T-cell (primary cell): ENCODE data around the gene CNTNAP2. TPM values are rescaled to one million over a fixed set of nuclear protein-coding genes. Genes with fewer than 3 reads are reported as not detected.

Experiments
- ATAC-seq, 4 experiments: fragments of 200-7000 bp in 3 of 4; fragments of 150-1000 bp in 1 of 4; cut with Tn5 transposase; replicated peaks in 1 of 4; 1 replicate in 3 of 4; 2 replicates in 1 of 4; pipeline ENCODE4 v1.10.0; 2021; ENCODE audit warnings: moderate library complexity in 3 of 4, mild to moderate bottlenecking in 2 of 4, moderate number of reproducible peaks in 1 of 4
- CTCF ChIA-PET, 2 donors: fragments of 300-600 bp; sonication (Branson Sonifier 250); formaldehyde crosslinking; loops; one replicate each; lab custom pipeline; 2022; ENCODE audit warnings: antibody characterized with exemption in 2 of 2; lab: Charles Lee
- POLR2A ChIA-PET, 2 donors: fragments of 300-600 bp; sonication (Branson Sonifier 250); formaldehyde crosslinking; loops; one replicate each; lab custom pipeline; 2022; ENCODE audit warnings: antibody characterized with exemption in 2 of 2; lab: Charles Lee
- DNase-seq, 35 experiments: peaks; one replicate each; pipeline versions ENCODE4 v3.0.0 to v3.0.0-alpha.2; 2013 to 2023
- H3K27ac ChIP-seq: one replicate; pipeline ENCODE4 v1.5.1; 2013; ENCODE audit warnings: low read length
- H3K27me3 ChIP-seq, 2 experiments: replicated peaks in 1 of 2; 1 replicate in 1 of 2; 2 replicates in 1 of 2; pipeline versions ENCODE4 v1.6.1 to v1.7.0; 2013; ENCODE audit warnings: low read length in 1 of 2, mixed read lengths in 1 of 2; ENCODE audit not compliant: control insufficient read depth in 2 of 2, insufficient read depth in 2 of 2; ENCODE audit errors: extremely low read depth in 1 of 2
- H3K36me3 ChIP-seq, 2 donors: 1 replicate in 1 of 2; 2 replicates in 1 of 2; pipeline versions ENCODE4 v1.6.1 to v1.7.0; 2013; ENCODE audit warnings: low read length in 1 of 2; ENCODE audit not compliant: control insufficient read depth in 2 of 2, insufficient read depth in 1 of 2; ENCODE audit errors: extremely low read depth in 1 of 2
- H3K4me1 ChIP-seq, 2 experiments: 1 replicate in 1 of 2; 2 replicates in 1 of 2; pipeline versions ENCODE4 v1.6.1 to v1.7.0; 2013; ENCODE audit warnings: low read length in 2 of 2, mixed read lengths in 1 of 2; ENCODE audit not compliant: insufficient read depth in 2 of 2, control insufficient read depth in 1 of 2; ENCODE audit errors: extremely low read depth in 1 of 2
- H3K4me3 ChIP-seq, 2 donors: 1 replicate in 1 of 2; 2 replicates in 1 of 2; pipeline versions ENCODE4 v1.5.1 to v1.7.0; 2013; ENCODE audit warnings: mild to moderate bottlenecking in 2 of 2, low read length in 1 of 2, moderate library complexity in 1 of 2; ENCODE audit not compliant: control insufficient read depth in 1 of 2; ENCODE audit errors: extremely low read depth in 1 of 2
- H3K9me3 ChIP-seq: 2 replicates; pipeline ENCODE4 v1.7.0; 2013
- H3K27ac Mint-ChIP-seq, 2 donors: one replicate each; pipeline ENCODE4 v1.8.0; 2020 to 2021; ENCODE audit warnings: mild to moderate bottlenecking in 2 of 2, mixed read lengths in 2 of 2
- H3K27me3 Mint-ChIP-seq, 2 donors: one replicate each; pipeline ENCODE4 v1.8.0; 2021 to 2022; ENCODE audit warnings: mixed read lengths in 2 of 2
- H3K36me3 Mint-ChIP-seq: one replicate; pipeline ENCODE4 v1.8.0; 2021; ENCODE audit warnings: mixed read lengths
- H3K4me1 Mint-ChIP-seq, 3 donors: one replicate each; pipeline ENCODE4 v1.8.0; 2020 to 2022; ENCODE audit warnings: mixed read lengths in 3 of 3, mild to moderate bottlenecking in 1 of 3
- H3K4me3 Mint-ChIP-seq, 3 donors: one replicate each; pipeline ENCODE4 v1.8.0; 2020 to 2022; ENCODE audit warnings: mild to moderate bottlenecking in 3 of 3, mixed read lengths in 3 of 3, moderate library complexity in 3 of 3
- H3K9me3 Mint-ChIP-seq, 3 donors: one replicate each; pipeline ENCODE4 v1.8.0; 2020 to 2022; ENCODE audit warnings: mixed read lengths in 3 of 3
- WGBS: methylation state at CpG from one replicate; pipeline ENCODE4 v1.1.5; 2013; ENCODE audit warnings: missing lambda C conversion rate; ENCODE audit not compliant: insufficient coverage; 5-methylcytosine and 5-hydroxymethylcytosine counted together
- total RNA-seq, 35 experiments: library from RNA in 6 of 35; stranded (reverse) in 6 of 35; fragments of 120-200 nt in 1 of 35; gene quantifications; one replicate each; pipeline versions ENCODE4 v1.2.1 to v1.2.4 and lab custom pipeline; 2013 to 2026

CNTNAP2 gene
- total RNA-seq, 5 donors from 2014 or later (not counting 1 experiment from before 2014, with no cell fraction given): 0.15 to 0.72 (median 0.21) TPM

DNA sequence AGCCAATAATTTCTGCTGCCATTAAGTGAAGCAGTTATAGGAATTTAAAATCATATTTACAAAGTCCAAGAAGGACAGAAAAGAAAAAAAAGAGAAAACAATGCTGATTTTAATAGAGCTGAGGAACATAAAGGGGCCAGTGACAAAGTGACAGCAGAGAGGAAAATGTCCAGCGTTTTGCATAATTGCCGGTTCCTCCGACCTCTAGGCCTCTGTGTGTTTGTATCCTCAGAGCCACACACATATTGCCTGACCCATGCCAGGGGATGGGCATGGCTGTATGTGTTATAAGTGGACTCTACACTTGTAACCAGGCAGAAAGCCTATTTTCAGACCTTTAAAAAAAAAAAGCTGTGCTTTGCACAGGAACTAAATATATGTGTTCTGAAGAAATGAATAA lies 2107.1 kb downstream of the CNTNAP2 start:
- ChIA-PET POLR2A (interaction anchor here in 1 of 2 donors (0.6 kb wide), 1 partner anchor 10 kb away, joined by 3 read pairs; no protein-coding TSS in a partner anchor), CTCF (no interaction called here)
- H3K27ac Mint-ChIP-seq: no peak overlapping the region
- no peaks in the 10 kb centered on the region for H3K4me1 ChIP-seq
- peaks cover 0 to 6% (median 0%) of the 10 kb centered on the region in 3 donors for H3K9me3 Mint-ChIP-seq
- no peak overlapping the region for H3K4me3 ChIP-seq
- no peak overlapping the region for H3K4me3 Mint-ChIP-seq
- WGBS: no CpG with 5 or more reads among the region's 3 CpGs
- ATAC-seq (no peak), DNase-seq (no peak)
- no peaks in the 10 kb centered on the region for H3K4me1 Mint-ChIP-seq
- no peaks in the 10 kb centered on the region for H3K27me3 ChIP-seq
- H3K27ac ChIP-seq: no peak overlapping the region
- peaks cover 11 to 13% of the 10 kb centered on the region in 2 donors for H3K27me3 Mint-ChIP-seq
- H3K9me3 ChIP-seq: no peaks in the 10 kb centered on the region
- no peaks in the 10 kb centered on the region for H3K36me3 Mint-ChIP-seq
- no peaks in the 10 kb centered on the region for H3K36me3 ChIP-seq

DNA sequence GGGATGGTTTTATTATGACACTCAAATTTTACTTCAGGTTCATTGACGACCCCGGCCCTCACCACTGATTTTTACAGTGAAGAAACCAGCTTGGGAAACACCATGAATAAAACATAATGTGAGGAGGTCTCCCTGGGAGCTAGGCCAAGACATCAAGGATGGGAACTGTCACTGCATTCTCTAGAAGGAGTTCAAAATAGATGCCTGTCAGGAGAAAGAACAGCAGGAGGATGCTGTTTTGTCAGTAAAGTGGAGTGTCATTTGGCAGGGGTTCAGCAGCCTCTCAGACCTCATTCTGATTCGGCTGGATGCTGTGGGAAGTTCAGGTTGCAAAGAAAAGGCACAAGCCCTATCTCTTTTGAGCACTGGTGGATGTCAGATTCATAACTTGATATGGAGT lies 2113.7 kb downstream of the CNTNAP2 start:
- Histone ChIP-seq H3K36me3 (no peaks in the 10 kb centered on the region), H3K4me3 (no peak overlapping the region), H3K27me3 (peaks cover 0 to under 1% of the 10 kb centered on the region in 2 experiments), H3K4me1 (no peaks in the 10 kb centered on the region), H3K27ac (no peak overlapping the region), H3K9me3 (no peaks in the 10 kb centered on the region)
- 57% methylated on average over 1 of the region's 3 CpGs for WGBS
- Mint-ChIP-seq H3K27me3 (peaks cover 7 to 9% of the 10 kb centered on the region in 2 donors), H3K4me1 (no peaks in the 10 kb centered on the region), H3K4me3 (no peak overlapping the region), H3K36me3 (no peaks in the 10 kb centered on the region), H3K9me3 (no peaks in the 10 kb centered on the region), H3K27ac (no peak overlapping the region)
- no peak for ATAC-seq
- DNase-seq: no peak
- ChIA-PET POLR2A (no interaction called here), CTCF (no interaction called here)

DNA sequence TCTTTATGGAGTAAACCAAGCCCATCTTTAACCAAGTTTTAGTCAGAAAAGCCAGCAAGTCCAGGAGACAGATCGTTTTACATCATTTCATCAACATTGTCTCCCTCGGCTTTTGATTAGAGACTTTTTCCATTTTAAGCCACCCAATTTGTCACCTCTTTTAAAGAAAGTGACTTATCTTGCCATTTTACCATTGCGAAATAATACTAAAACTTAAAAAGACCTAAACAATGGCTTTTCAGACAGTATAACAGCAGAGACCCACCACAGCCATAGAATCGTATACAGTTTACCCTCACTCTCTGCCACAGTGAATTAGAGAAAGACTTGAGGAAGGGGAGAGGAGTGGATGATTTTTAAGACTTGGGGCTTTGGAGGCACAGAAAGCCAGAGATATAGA lies 2114.3 kb downstream of the CNTNAP2 start:
- 86% methylated on average over 1 of the region's 4 CpGs for WGBS
- Histone ChIP-seq H3K36me3 (no peaks in the 10 kb centered on the region), H3K4me3 (no peak overlapping the region), H3K27me3 (peaks cover 0 to 2% of the 10 kb centered on the region in 2 experiments), H3K4me1 (no peaks in the 10 kb centered on the region), H3K27ac (no peak overlapping the region), H3K9me3 (no peaks in the 10 kb centered on the region)
- peaks cover 7 to 9% of the 10 kb centered on the region in 2 donors for H3K27me3 Mint-ChIP-seq
- ATAC-seq: no peak
- H3K4me3 Mint-ChIP-seq: no peak overlapping the region
- DNase-seq: no peak
- CTCF ChIA-PET: no interaction called here
- H3K27ac Mint-ChIP-seq: no peak overlapping the region
- POLR2A ChIA-PET: no interaction called here
- H3K36me3 Mint-ChIP-seq: no peaks in the 10 kb centered on the region
- no peaks in the 10 kb centered on the region for H3K4me1 Mint-ChIP-seq
- H3K9me3 Mint-ChIP-seq: no peaks in the 10 kb centered on the region

DNA sequence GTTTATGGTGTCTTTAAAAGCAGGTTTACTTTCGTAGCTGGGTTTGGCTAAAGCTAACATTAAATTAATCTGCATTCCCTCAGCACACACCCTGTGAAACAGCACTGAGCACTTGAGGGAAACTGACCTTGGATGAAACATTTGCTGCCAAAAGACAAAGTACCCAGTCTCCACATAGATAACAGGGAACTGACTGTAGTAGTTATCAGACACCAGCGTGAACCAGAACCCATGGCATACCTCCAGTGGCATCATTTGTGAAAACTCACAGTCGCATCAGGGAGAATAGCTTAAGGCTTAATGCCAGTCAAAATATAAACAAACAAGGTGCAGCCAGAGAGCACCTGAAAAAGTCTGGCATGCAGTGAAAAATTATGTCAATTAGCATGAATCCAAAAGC lies 2116.2 kb downstream of the CNTNAP2 start:
- WGBS: 95% methylated on average over 2 of the region's 3 CpGs
- Mint-ChIP-seq H3K27me3 (peaks cover 7 to 8% of the 10 kb centered on the region in 2 donors), H3K4me3 (no peak overlapping the region), H3K4me1 (no peaks in the 10 kb centered on the region), H3K9me3 (no peaks in the 10 kb centered on the region), H3K36me3 (no peaks in the 10 kb centered on the region), H3K27ac (no peak overlapping the region)
- no peak overlapping the region for H3K4me3 ChIP-seq
- H3K36me3 ChIP-seq: no peaks in the 10 kb centered on the region
- no peak overlapping the region for H3K27ac ChIP-seq
- peaks cover 0 to 2% of the 10 kb centered on the region in 2 experiments for H3K27me3 ChIP-seq
- no peaks in the 10 kb centered on the region for H3K9me3 ChIP-seq
- POLR2A ChIA-PET: no interaction called here
- no peak for ATAC-seq
- DNase-seq: no peak
- H3K4me1 ChIP-seq: no peaks in the 10 kb centered on the region
- CTCF ChIA-PET: no interaction called here

DNA sequence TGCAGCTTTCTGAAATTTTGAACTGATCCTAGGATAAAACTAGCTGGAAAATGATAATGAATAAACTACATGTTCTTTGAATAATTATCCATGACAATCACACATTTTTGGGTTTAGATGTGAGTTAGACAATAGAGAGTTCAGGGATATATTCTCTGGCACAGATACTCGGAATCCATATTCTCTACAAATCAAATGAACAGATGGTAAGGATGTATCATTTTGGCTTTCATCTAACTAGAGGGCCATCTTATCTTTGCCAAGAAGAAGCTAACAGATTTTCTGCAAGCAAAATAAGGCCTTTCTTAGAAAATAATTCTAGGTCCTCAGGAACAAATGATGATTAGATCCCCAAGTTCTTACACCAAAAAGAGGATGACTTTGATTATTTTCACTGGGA lies 2118.1 kb downstream of the CNTNAP2 start:
- POLR2A ChIA-PET: no interaction called here
- CTCF ChIA-PET: no interaction called here
- Mint-ChIP-seq H3K27ac (no peak overlapping the region), H3K4me3 (no peak overlapping the region), H3K27me3 (peaks cover 7 to 8% of the 10 kb centered on the region in 2 donors), H3K36me3 (no peaks in the 10 kb centered on the region), H3K4me1 (no peaks in the 10 kb centered on the region), H3K9me3 (no peaks in the 10 kb centered on the region)
- H3K9me3 ChIP-seq: no peaks in the 10 kb centered on the region
- H3K36me3 ChIP-seq: no peaks in the 10 kb centered on the region
- H3K27me3 ChIP-seq: peaks cover 0 to 6% of the 10 kb centered on the region in 2 experiments
- no peaks in the 10 kb centered on the region for H3K4me1 ChIP-seq
- WGBS: no CpG with 5 or more reads among the region's 1 CpG
- H3K27ac ChIP-seq: no peak overlapping the region
- no peak for DNase-seq
- ATAC-seq: no peak
- no peak overlapping the region for H3K4me3 ChIP-seq

DNA sequence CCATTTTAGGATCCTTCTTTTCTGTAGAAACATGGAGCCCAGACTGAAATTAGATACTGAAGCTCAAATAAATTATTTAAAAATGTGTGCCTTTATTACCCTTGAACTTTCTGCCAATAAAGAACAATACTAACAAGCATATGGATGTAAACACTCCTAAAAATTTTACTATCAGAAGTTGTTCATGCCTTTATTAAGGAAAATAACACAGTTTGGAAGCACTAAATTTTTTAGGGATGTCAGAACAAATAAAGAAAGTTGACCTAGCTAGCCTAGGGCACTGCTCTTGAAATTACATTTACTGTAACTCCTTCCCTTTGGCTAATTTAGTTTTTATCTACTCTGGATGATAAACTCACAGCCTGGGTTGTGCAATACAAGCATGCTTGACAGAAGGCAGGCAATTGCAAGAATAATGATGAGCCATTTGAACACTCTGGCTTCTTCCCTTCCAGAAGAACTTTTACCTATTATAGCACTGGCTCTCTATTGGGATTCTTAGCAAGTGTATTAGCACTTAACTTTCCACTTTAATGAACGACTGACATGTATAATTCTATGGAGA lies 2122.2 kb downstream of the CNTNAP2 start:
- no peaks in the 10 kb centered on the region for H3K36me3 Mint-ChIP-seq
- H3K36me3 ChIP-seq: no peaks in the 10 kb centered on the region
- no peaks in the 10 kb centered on the region for H3K9me3 Mint-ChIP-seq
- peaks cover 7 to 8% (median 7%) of the 10 kb centered on the region in 3 donors for H3K4me1 Mint-ChIP-seq
- DNase-seq (no peak), ATAC-seq (no peak)
- peaks cover 28 to 34% of the 10 kb centered on the region in 2 donors for H3K27me3 Mint-ChIP-seq
- WGBS: no CpG with 5 or more reads among the region's 1 CpG
- H3K9me3 ChIP-seq: no peaks in the 10 kb centered on the region
- H3K27ac ChIP-seq: no peak overlapping the region
- H3K4me1 ChIP-seq: peaks cover 0 to 3% of the 10 kb centered on the region in 2 experiments
- H3K27me3 ChIP-seq: peaks cover 0 to 13% of the 10 kb centered on the region in 2 experiments
- H3K4me3 Mint-ChIP-seq: no peak overlapping the region
- H3K4me3 ChIP-seq: no peak overlapping the region
- ChIA-PET POLR2A (no interaction called here), CTCF (no interaction called here)
- no peak overlapping the region for H3K27ac Mint-ChIP-seq
